Stimulated activated naive CD8-positive, alpha-beta T cell treated with anti-CD3 and anti-CD28 coated beads, Interleukin-15, Interleukin-2, amounts not matched to agents 100 U/mL and 50 U/mL, for 24 hours (primary cell): ENCODE results near the gene POLE.

Experiments
- ATAC-seq: fragments of 150-1000 bp; cut with Tn5 transposase; one replicate; pipeline ENCODE4 v1.10.0; 2021
- DNase-seq: peaks from one replicate; pipeline ENCODE4 v3.0.0; 2021

The POLE gene

GRCh38 chr12:132651444-132652100 is 35.6 kb downstream of the POLE start:
- ATAC-seq, result no peak
- no peak for DNase-seq

- ATAC-seq (no peak), DNase-seq (no peak)
These were observed 37.8 kb downstream of the POLE start for GRCh38 chr12:132649226-132649945.

GRCh38 chr12:132648616-132649225 is 38.4 kb downstream of the POLE start:
- no peak for DNase-seq
- ATAC-seq, result no peak

- no peak for ATAC-seq
- no peak for DNase-seq
These were observed 39.3 kb downstream of the POLE start for GRCh38 chr12:132647858-132648257.

GRCh38 chr12:132646850-132647249 is 40.3 kb downstream of the POLE start:
- ATAC-seq (no peak), DNase-seq (no peak)

GRCh38 chr12:132642846-132643835 is 44.0 kb downstream of the POLE start:
- DNase-seq, result no peak
- ATAC-seq, result no peak

GRCh38 chr12:132641811-132642650 is 45.1 kb downstream of the POLE start:
- DNase-seq (no peak), ATAC-seq (no peak)

- ATAC-seq, result no peak
- no peak for DNase-seq
These were observed 46.2 kb downstream of the POLE start for GRCh38 chr12:132640936-132641335.

GRCh38 chr12:132639956-132640520 is 47.1 kb downstream of the POLE start:
- no peak for DNase-seq
- ATAC-seq, result no peak

GRCh38 chr12:132638541-132639408 is 48.4 kb downstream of the POLE start:
- no peak for ATAC-seq
- DNase-seq, result no peak

GRCh38 chr12:132637811-132638210 is 49.3 kb downstream of the POLE start:
- no peak for ATAC-seq

GRCh38 chr12:132635076-132635955 is 51.8 kb downstream of the POLE start:
- DNase-seq (no peak), ATAC-seq (no peak)

More at GRCh38 chr12:132637811-132638210, 49.3 kb downstream of the POLE start:
- no peak for DNase-seq

- ATAC-seq, result no peak
- DNase-seq, result no peak
These were observed 52.6 kb downstream of the POLE start for GRCh38 chr12:132634411-132634990.

- ATAC-seq, result no peak
- DNase-seq, result no peak
These were observed 53.2 kb downstream of the POLE start for GRCh38 chr12:132633901-132634300.

GRCh38 chr12:132633398-132633797 is 53.7 kb downstream of the POLE start:
- DNase-seq, result no peak
- no peak for ATAC-seq

- no peak for ATAC-seq
- DNase-seq, result no peak
These were observed 54.5 kb downstream of the POLE start for GRCh38 chr12:132632521-132633228.

GRCh38 chr12:132631666-132632065 is 55.5 kb downstream of the POLE start:
- DNase-seq (no peak), ATAC-seq (no peak)

- DNase-seq (no peak), ATAC-seq (no peak)
These were observed 56.5 kb downstream of the POLE start for GRCh38 chr12:132630672-132631071.
